Activated CD4-positive, CD25-positive, alpha-beta regulatory T cell (primary cell): ENCODE data around the gene GP5.

ENCODE experiments used
- DNase-seq, 4 experiments: peaks; one replicate each; lab custom pipeline; 2025; lab: John Stamatoyannopoulos, UW

GP5 gene

DNA sequence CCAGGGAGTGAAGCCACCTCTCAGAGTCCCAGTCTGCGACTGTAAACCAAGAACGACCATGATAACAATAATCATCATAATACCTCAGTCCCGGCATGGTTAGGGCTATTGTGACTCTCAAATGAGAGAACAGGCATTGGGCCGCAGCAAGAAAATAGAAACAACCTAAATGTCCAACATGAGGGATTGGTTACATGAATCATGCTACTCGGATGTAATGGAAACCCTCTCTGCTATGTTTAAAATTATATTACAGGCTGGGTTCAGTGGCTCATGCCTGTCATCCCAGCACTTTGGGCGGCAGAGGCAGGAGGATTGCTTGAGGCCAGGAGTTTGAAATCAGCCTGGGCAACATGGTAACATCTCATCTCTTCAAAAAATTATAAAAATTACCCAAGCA lies 50.7 kb downstream of the GP5 start:
- DNase-seq: no peak

DNA sequence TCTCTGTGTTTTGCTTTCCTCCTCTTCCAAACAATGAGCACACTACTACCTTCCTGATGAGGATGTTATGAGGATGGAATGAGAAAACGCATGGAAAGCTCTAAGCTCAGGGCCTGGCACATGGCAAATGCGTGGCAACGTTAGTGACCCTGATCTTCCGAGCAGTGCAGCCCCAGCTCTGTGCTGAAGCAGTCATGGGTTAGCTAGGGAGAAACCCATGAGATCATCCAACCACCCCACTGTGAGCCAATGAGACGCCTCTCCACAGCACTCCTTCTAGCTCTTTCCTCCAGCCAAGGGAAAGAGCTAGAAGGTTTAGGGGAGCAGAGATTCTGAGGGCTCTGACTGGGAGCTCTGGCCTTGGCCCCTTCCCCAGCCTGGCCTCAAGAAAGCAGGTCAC lies 52.4 kb downstream of the GP5 start:
- DNase-seq: no peak

DNA sequence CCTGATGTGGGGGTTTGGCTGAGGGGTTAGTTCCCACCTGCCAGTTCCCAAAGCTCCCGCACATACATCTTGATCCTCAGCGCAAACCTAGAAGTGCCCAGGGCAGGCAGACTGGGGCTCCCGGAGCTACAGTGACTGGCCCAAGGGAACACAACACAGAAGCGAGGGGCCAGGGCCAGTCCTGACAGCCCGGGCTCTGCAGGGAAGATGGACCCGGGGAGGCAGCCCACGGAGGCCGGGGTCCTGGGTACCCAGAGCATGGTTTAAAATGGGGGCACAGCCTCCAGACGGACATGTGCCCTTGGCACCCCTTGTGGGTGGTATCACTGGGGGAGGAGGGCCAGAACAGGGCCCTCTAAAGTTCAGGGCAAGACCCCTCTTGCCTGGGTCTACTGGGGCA lies 53.0 kb downstream of the GP5 start:
- DNase-seq: no peak
